Neuronal stem cell (in vitro differentiated cells): ENCODE data around the gene OTUD4.
A peak's percentile ranks its signal among the peaks of the same experiment; 100 is the strongest.

Experiments
- DNase-seq: peaks from one replicate; pipeline ENCODE4 v3.0.0-alpha.2; 2013; ENCODE audit warnings: low spot score
- H2AFZ ChIP-seq: one replicate; pipeline ENCODE4 v1.6.1; 2013; ENCODE audit warnings: mild to moderate bottlenecking, low read length, inconsistent platforms
- H2AK5ac ChIP-seq: 2 replicates; pipeline ENCODE4 v1.6.1; 2013; ENCODE audit warnings: low read depth, mild to moderate bottlenecking, inconsistent platforms, low read length, moderate library complexity, mixed read lengths
- H2BK120ac ChIP-seq: 2 replicates; pipeline ENCODE4 v1.6.1; 2013; ENCODE audit warnings: low read depth, mild to moderate bottlenecking, inconsistent platforms, low read length, moderate library complexity, mixed read lengths
- H2BK12ac ChIP-seq: one replicate; pipeline ENCODE4 v1.6.1; 2013; ENCODE audit warnings: low read length, inconsistent platforms
- H2BK15ac ChIP-seq: 2 replicates; pipeline ENCODE4 v1.6.1; 2013; ENCODE audit warnings: mild to moderate bottlenecking, low read length, inconsistent platforms, mixed read lengths
- H2BK5ac ChIP-seq: one replicate; pipeline ENCODE4 v1.6.1; 2013; ENCODE audit warnings: inconsistent platforms, mild to moderate bottlenecking, low read length, moderate library complexity
- H3K14ac ChIP-seq: one replicate; pipeline ENCODE4 v1.6.1; 2013; ENCODE audit warnings: low read length, inconsistent platforms
- H3K18ac ChIP-seq: 2 replicates; pipeline ENCODE4 v1.6.1; 2013; ENCODE audit warnings: low read length, inconsistent platforms
- H3K23ac ChIP-seq: 2 replicates; pipeline ENCODE4 v1.6.1; 2013; ENCODE audit warnings: low read depth, mild to moderate bottlenecking, mixed read lengths, low read length, inconsistent platforms; ENCODE audit not compliant: poor library complexity
- H3K27ac ChIP-seq: replicated peaks from 3 replicates; pipeline ENCODE4 v1.5.1; 2013; ENCODE audit warnings: low read length, inconsistent platforms
- H3K27me3 ChIP-seq, 3 experiments: 2 replicates each; pipeline ENCODE4 v1.6.1; 2013; ENCODE audit warnings: low read length in 3 of 3, mild to moderate bottlenecking in 2 of 3, inconsistent platforms in 1 of 3, low read depth in 1 of 3, mixed read lengths in 1 of 3, moderate library complexity in 1 of 3; ENCODE audit not compliant: control insufficient read depth in 3 of 3, insufficient read depth in 3 of 3
- H3K36me3 ChIP-seq, 2 donors: replicated peaks in 1 of 2; 2 replicates each; pipeline ENCODE4 v1.6.1; 2013; ENCODE audit warnings: low read length in 2 of 2; ENCODE audit not compliant: control insufficient read depth in 2 of 2, insufficient read depth in 2 of 2
- H3K4ac ChIP-seq: 2 replicates; pipeline ENCODE4 v1.6.1; 2013; ENCODE audit warnings: inconsistent platforms, mild to moderate bottlenecking, low read length, moderate library complexity
- H3K4me1 ChIP-seq, 2 donors: 1 replicate in 1 of 2; 2 replicates in 1 of 2; pipeline ENCODE4 v1.6.1; 2013; ENCODE audit warnings: low read length in 2 of 2, low read depth in 1 of 2; ENCODE audit not compliant: control insufficient read depth in 2 of 2, insufficient read depth in 1 of 2
- H3K4me2 ChIP-seq: one replicate; pipeline ENCODE4 v1.6.1; 2013; ENCODE audit warnings: mild to moderate bottlenecking, low read length, inconsistent platforms; ENCODE audit not compliant: insufficient read depth, poor library complexity, severe bottlenecking
- H3K4me3 ChIP-seq, 2 donors: 2 replicates each; pipeline ENCODE4 v1.5.1; 2013; ENCODE audit warnings: low read length in 2 of 2, mild to moderate bottlenecking in 2 of 2, inconsistent platforms in 1 of 2, moderate library complexity in 1 of 2
- H3K79me1 ChIP-seq: one replicate; pipeline ENCODE4 v1.6.1; 2013; ENCODE audit warnings: low read depth, mild to moderate bottlenecking, inconsistent platforms, low read length, moderate library complexity
- H3K9ac ChIP-seq: one replicate; pipeline ENCODE4 v1.6.1; 2013; ENCODE audit warnings: mild to moderate bottlenecking, low read depth, low read length, inconsistent platforms; ENCODE audit not compliant: poor library complexity
- H3K9me3 ChIP-seq, 2 donors: replicated peaks in 1 of 2; 2 replicates each; pipeline versions ENCODE3 to v1.6.1; 2013; ENCODE audit warnings: low read length in 2 of 2, mild to moderate bottlenecking in 2 of 2, inconsistent platforms in 1 of 2, low read depth in 1 of 2, mixed read lengths in 1 of 2, moderate library complexity in 1 of 2; ENCODE audit not compliant: control insufficient read depth in 2 of 2, insufficient read depth in 1 of 2
- H4K8ac ChIP-seq: one replicate; pipeline ENCODE4 v1.6.1; 2013; ENCODE audit warnings: low read depth, mild to moderate bottlenecking, inconsistent platforms, low read length, moderate library complexity
- H4K91ac ChIP-seq: one replicate; pipeline ENCODE4 v1.6.1; 2013; ENCODE audit warnings: low read length, low read depth, mild to moderate bottlenecking, inconsistent platforms; ENCODE audit not compliant: poor library complexity
- WGBS, 2 donors: extraction: QIAGEN DNeasy Blood & Tissue Kit; methylation state at CpG; one replicate each; pipeline ENCODE4 v1.1.7; 2013; ENCODE audit warnings: missing lambda C conversion rate in 2 of 2, mixed read lengths in 1 of 2; ENCODE audit not compliant: insufficient read length in 2 of 2, insufficient replicate concordance in 1 of 2; ENCODE audit errors: extremely low coverage in 2 of 2; 5-methylcytosine and 5-hydroxymethylcytosine counted together

The OTUD4 gene

DNA sequence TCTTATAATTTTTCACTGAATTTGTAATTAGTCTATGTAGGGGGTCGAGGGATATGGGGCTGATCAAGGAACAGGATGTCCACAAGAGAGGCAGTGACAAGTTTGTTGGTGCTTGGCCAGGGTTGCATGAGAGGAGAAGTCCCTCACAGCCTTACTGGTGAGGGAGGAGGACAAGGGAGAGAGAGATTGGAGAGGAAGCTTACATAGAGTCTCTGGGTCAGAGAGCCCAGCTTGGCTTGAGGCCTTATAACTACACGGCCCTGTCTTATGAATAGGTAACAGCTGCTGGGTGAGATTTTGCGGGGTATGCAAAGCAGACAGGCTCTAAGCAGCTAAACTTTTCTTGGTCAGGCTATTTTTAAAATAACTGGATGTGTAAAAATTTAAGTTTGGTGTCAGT, 37.9 kb upstream of the OTUD4 start:
- H3K9ac ChIP-seq = no peak overlapping the region
- H3K4me2 ChIP-seq = no peak overlapping the region
- H3K79me1 ChIP-seq = no peaks in the 10 kb centered on the region
- no peak overlapping the region for H3K4ac ChIP-seq
- peak overlapping the region; percentile 19 for H3K18ac ChIP-seq
- H2BK15ac ChIP-seq = no peak overlapping the region
- H3K27ac ChIP-seq = no peak overlapping the region
- no peak overlapping the region for H3K4me3 ChIP-seq
- peak overlapping the region; percentile 43 for H2AFZ ChIP-seq
- no peak overlapping the region for H2BK12ac ChIP-seq
- no peak overlapping the region for H2AK5ac ChIP-seq
- H3K23ac ChIP-seq = no peak overlapping the region
- no peaks in the 10 kb centered on the region for H3K9me3 ChIP-seq
- WGBS, 2 donors = no CpG with 5 or more reads among the region's 3 CpGs
- H3K27me3 ChIP-seq = no peaks in the 10 kb centered on the region
- H3K14ac ChIP-seq = no peak overlapping the region
- no peak for DNase-seq
- peaks cover 0 to 4% of the 10 kb centered on the region in 2 donors for H3K4me1 ChIP-seq
- no peak overlapping the region for H2BK5ac ChIP-seq
- H2BK120ac ChIP-seq = no peak overlapping the region
- no peaks in the 10 kb centered on the region for H3K36me3 ChIP-seq
- H4K8ac ChIP-seq = no peak overlapping the region
- H4K91ac ChIP-seq = no peak overlapping the region

DNA sequence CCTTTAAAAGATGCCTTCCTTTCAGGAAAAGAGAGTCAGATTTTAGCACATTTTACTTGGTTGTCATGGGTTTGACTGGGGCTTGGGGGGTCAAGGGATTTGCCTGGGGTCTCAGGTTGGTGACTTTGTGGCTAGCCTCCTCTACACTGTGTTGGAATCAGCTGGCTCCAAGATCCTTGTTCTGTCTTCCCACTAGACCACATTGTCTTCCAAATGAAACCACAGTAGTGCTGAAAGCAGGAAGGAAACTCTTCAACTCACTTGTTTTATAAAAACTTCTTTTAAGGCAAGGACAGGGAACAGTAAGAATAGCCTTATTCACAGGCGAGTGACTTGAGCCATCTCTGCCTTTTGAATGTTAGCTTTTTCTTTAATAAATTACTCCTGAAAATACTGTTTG, 37.0 kb upstream of the OTUD4 start:
- no peak overlapping the region for H3K4me3 ChIP-seq
- H2BK5ac ChIP-seq = no peak overlapping the region
- H3K9ac ChIP-seq = no peak overlapping the region
- no peaks in the 10 kb centered on the region for H3K36me3 ChIP-seq
- H2AK5ac ChIP-seq = no peak overlapping the region
- H4K91ac ChIP-seq = no peak overlapping the region
- H3K23ac ChIP-seq = no peak overlapping the region
- no peaks in the 10 kb centered on the region for H3K9me3 ChIP-seq
- no peak overlapping the region for H2BK12ac ChIP-seq
- no peak for DNase-seq
- H2AFZ ChIP-seq = no peak overlapping the region
- no peak overlapping the region for H3K27ac ChIP-seq
- H3K14ac ChIP-seq = no peak overlapping the region
- H3K4me2 ChIP-seq = no peak overlapping the region
- no peaks in the 10 kb centered on the region for H3K27me3 ChIP-seq
- H3K4ac ChIP-seq = no peak overlapping the region
- H3K18ac ChIP-seq = no peak overlapping the region
- H2BK15ac ChIP-seq = no peak overlapping the region
- H3K79me1 ChIP-seq = no peaks in the 10 kb centered on the region
- H2BK120ac ChIP-seq = no peak overlapping the region
- H4K8ac ChIP-seq = no peak overlapping the region
- H3K4me1 ChIP-seq = peaks cover 0 to 4% of the 10 kb centered on the region in 2 donors
- WGBS, 2 donors = no CpG with 5 or more reads among the region's 1 CpG

DNA sequence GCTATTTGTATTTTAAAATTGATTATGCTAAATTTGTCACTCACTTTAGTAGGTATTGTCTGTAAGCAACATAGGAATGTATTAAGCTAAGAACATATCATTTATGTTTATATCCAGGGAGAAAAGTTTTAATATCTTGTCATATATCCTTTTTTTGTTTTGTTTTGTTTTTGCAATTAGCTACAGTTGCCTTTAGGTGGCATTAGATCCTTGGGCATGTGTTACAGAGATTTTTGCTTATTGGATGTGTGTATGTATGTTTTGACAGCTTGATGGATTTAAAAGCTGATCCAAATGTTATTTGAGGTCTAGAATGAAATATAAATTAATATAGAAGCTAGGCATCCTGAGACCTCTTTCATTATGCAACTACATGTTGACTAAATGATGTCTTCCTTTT, 36.1 kb upstream of the OTUD4 start:
- no peak overlapping the region for H3K23ac ChIP-seq
- H4K91ac ChIP-seq = no peak overlapping the region
- H2BK5ac ChIP-seq = no peak overlapping the region
- H3K36me3 ChIP-seq = no peaks in the 10 kb centered on the region
- no peak for DNase-seq
- H3K4ac ChIP-seq = no peak overlapping the region
- H2BK12ac ChIP-seq = no peak overlapping the region
- no peak overlapping the region for H3K9ac ChIP-seq
- no peak overlapping the region for H3K14ac ChIP-seq
- H3K18ac ChIP-seq = no peak overlapping the region
- no peaks in the 10 kb centered on the region for H3K27me3 ChIP-seq
- H2AK5ac ChIP-seq = no peak overlapping the region
- no peak overlapping the region for H3K27ac ChIP-seq
- H2BK15ac ChIP-seq = no peak overlapping the region
- no peak overlapping the region for H3K4me2 ChIP-seq
- no peak overlapping the region for H4K8ac ChIP-seq
- H2BK120ac ChIP-seq = no peak overlapping the region
- no peaks in the 10 kb centered on the region for H3K9me3 ChIP-seq
- H3K79me1 ChIP-seq = no peaks in the 10 kb centered on the region
- peaks cover 0 to 4% of the 10 kb centered on the region in 2 donors for H3K4me1 ChIP-seq
- H3K4me3 ChIP-seq = no peak overlapping the region
- no peak overlapping the region for H2AFZ ChIP-seq

DNA sequence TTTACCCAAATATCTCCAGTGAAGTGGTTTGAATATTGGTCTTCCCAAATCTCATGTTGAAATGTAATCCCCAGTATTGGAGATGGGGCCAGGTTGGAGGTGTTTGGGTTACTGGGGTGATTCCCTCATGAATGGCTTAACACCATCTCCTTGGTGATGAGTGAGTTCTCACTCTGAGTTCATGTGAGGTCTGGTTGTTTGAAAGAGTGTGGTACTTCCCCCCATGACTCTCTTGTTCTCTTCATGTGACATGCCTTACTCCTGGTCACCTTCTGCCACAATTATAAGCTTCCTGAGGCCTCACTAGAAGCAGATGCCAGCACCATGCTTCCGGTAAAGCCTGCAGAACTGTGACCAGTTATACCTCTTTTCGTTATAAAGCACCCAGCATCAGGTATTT, 32.9 kb upstream of the OTUD4 start:
- Histone ChIP-seq H4K8ac (no peak overlapping the region), H3K9me3 (no peaks in the 10 kb centered on the region), H3K27me3 (no peaks in the 10 kb centered on the region), H2BK5ac (no peak overlapping the region), H3K4me2 (no peak overlapping the region), H3K14ac (no peak overlapping the region), H2BK15ac (no peak overlapping the region), H3K36me3 (no peaks in the 10 kb centered on the region), H3K4me1 (peaks cover 0 to 4% of the 10 kb centered on the region in 2 donors), H3K18ac (no peak overlapping the region), H2BK12ac (no peak overlapping the region), H3K4me3 (no peak overlapping the region), H4K91ac (no peak overlapping the region), H2BK120ac (no peak overlapping the region), H3K27ac (no peak overlapping the region), H3K79me1 (no peaks in the 10 kb centered on the region), H3K4ac (no peak overlapping the region), H3K9ac (no peak overlapping the region), H2AFZ (no peak overlapping the region), H2AK5ac (no peak overlapping the region), H3K23ac (no peak overlapping the region)
- no peak for DNase-seq
- no CpG with 5 or more reads among the region's 2 CpGs for WGBS, 2 donors
